Measurements from ENCODE around the gene EMCN. TPM values are rescaled to one million over a fixed set of nuclear protein-coding genes. Genes with fewer than 3 reads are reported as not detected.
"Not testable (repeated sequence)": the region's sequence is repeated elsewhere in the genome, so short reads cannot be mapped to it uniquely, and the experiment has no call there.

Gene EMCN
- polyA plus RNA-seq, 2 of the 4 experiments (the other 2 are of a cell fraction), result not detected

GRCh38 chr4:100356172-100356571 is 161.7 kb downstream of the EMCN start:
- Histone ChIP-seq H3K9me3 (no peaks in the 10 kb centered on the region), H3K4me1 (no peaks in the 10 kb centered on the region), H3K27ac (no peak overlapping the region), H3K4me2 (no peak overlapping the region), H3K4me3 (no peak overlapping the region)
- TF ChIP-seq RNF2 (IDR thresholded peaks at IDR 0.05; ENCODE audit: borderline replicate concordance, low read depth) (no peak), POLR2A (IDR thresholded peaks at IDR 0.05; ENCODE audit: low read length) (no peak), SREBF2 (IDR thresholded peaks at IDR 0.05) (no peak), POLR2AphosphoS2 (conservative IDR thresholded peaks at IDR 0.05; ENCODE audit: low read length) (no peak), CBX8 (IDR thresholded peaks at IDR 0.05) (no peak), JUN (IDR thresholded peaks at IDR 0.05) (no peak), CHD4 (IDR thresholded peaks at IDR 0.05; ENCODE audit: borderline replicate concordance) (no peak), JUNB (IDR thresholded peaks at IDR 0.05) (no peak), TP53 (CRISPR knock-in tag; IDR thresholded peaks at IDR 0.05) (no peak), SMC3 (IDR thresholded peaks at IDR 0.05) (no peak), HDAC2 (IDR thresholded peaks at IDR 0.05) (no peak), BHLHE40 (IDR thresholded peaks at IDR 0.05; ENCODE audit: low read depth, low read length) (no peak), EP300 (IDR thresholded peaks at IDR 0.05) (no peak), EHF (CRISPR knock-in tag; IDR thresholded peaks at IDR 0.05) (no peak), RAD21 (conservative IDR thresholded peaks at IDR 0.05 in 1 of 2, IDR thresholded peaks at IDR 0.05 in 1 of 2) (no peak)
- TF ChIP-seq, protein P1, sequence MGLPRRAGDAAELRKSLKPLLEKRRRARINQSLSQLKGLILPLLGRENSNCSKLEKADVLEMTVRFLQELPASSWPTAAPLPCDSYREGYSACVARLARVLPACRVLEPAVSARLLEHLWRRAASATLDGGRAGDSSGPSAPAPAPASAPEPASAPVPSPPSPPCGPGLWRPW (IDR thresholded peaks at IDR 0.05), result no peak
- TF ChIP-seq, protein P2, sequence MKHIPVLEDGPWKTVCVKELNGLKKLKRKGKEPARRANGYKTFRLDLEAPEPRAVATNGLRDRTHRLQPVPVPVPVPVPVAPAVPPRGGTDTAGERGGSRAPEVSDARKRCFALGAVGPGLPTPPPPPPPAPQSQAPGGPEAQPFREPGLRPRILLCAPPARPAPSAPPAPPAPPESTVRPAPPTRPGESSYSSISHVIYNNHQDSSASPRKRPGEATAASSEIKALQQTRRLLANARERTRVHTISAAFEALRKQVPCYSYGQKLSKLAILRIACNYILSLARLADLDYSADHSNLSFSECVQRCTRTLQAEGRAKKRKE (CRISPR knock-in tag; IDR thresholded peaks at IDR 0.05; ENCODE audit: low read depth), result no peak
- CTCF ChIA-PET, result no interaction called here
- POLR2A ChIA-PET, result no interaction called here
- no peak for DNase-seq (ENCODE audit: low read depth in 1 of 2, low spot score in 1 of 2)
- WGBS (ENCODE audit: missing lambda C conversion rate), result 0% methylated on average over 1 of the region's 1 CpG
- no peak for ATAC-seq
- no peak for FAIRE-seq

DNA sequence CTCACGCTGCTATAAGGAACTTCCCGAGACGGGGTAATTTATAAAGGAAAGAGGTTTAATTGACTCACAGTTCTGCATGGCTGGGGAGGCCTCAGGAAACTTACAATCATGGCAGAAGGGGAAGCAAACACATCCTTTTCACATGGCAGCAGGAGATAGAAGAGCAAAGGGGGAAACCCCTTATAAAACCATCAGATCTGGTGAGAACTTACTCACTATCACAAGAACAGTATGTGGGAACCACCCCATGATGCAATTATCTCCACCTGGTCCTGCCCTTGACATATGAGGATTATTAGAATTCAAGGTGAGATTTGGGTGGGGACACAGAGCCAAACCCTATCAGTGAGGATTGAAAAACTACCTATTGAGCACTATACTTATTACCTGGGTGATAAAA is 165.5 kb downstream of the EMCN start:
- DNase-seq (ENCODE audit: low read depth in 1 of 2, low spot score in 1 of 2); H3K4me3 ChIP-seq; H3K4me2 ChIP-seq; ATAC-seq; H3K27ac ChIP-seq; FAIRE-seq; CTCF ChIA-PET; H3K9me3 ChIP-seq; POLR2A ChIA-PET: not testable (repeated sequence)
- H3K4me1 ChIP-seq, result peaks cover 16% of the 10 kb centered on the region
- 41% methylated on average over 3 of the region's 3 CpGs for WGBS (ENCODE audit: missing lambda C conversion rate)

- Histone ChIP-seq H3K9me3 (no peaks in the 10 kb centered on the region), H3K4me1 (peaks cover 16% of the 10 kb centered on the region), H3K27ac (peak overlapping the region; percentile 75 to 78), H3K4me3 (no peak overlapping the region), H3K4me2 (peak overlapping the region; percentile 58)
- peak; percentile 23 to 32; a peak in 1 of 4 replicates for TF ChIP-seq CEBPB (IDR thresholded peaks at IDR 0.05)
- peak; percentile 51 for TF ChIP-seq FOSL2 (IDR thresholded peaks at IDR 0.05)
- peak; percentile 77 for TF ChIP-seq FOSL2 (CRISPR knock-in tag; IDR thresholded peaks at IDR 0.05)
- no peak for TF ChIP-seq BHLHE40 (IDR thresholded peaks at IDR 0.05; ENCODE audit: low read depth, low read length)
- CTCF ChIA-PET, result no interaction called here
- 22% methylated on average over 3 of the region's 3 CpGs for WGBS (ENCODE audit: missing lambda C conversion rate)
- DNase-seq (ENCODE audit: low read depth in 1 of 2, low spot score in 1 of 2) (peak; percentile 1 to 84), FAIRE-seq (peak; percentile 36), ATAC-seq (peak; percentile 94 to 97)
- POLR2A ChIA-PET, result no interaction called here
These were observed 169.3 kb downstream of the EMCN start for GRCh38 chr4:100348473-100348872.

- ATAC-seq (no peak), DNase-seq (ENCODE audit: low read depth in 1 of 2, low spot score in 1 of 2) (no peak), FAIRE-seq (no peak)
- WGBS (ENCODE audit: missing lambda C conversion rate), result 36% methylated on average over 1 of the region's 1 CpG
- Histone ChIP-seq H3K9me3 (no peaks in the 10 kb centered on the region), H3K4me3 (no peak overlapping the region), H3K4me1 (peaks cover 16% of the 10 kb centered on the region), H3K27ac (peak overlapping the region; percentile 31 to 55; a peak in 4 of 6 replicates), H3K4me2 (no peak overlapping the region)
- TF ChIP-seq CHD2 (IDR thresholded peaks at IDR 0.05; ENCODE audit: low read length, partially characterized antibody) (no peak), TP53 (CRISPR knock-in tag; IDR thresholded peaks at IDR 0.05) (no peak), EHMT2 (IDR thresholded peaks at IDR 0.05; ENCODE audit: low read depth) (no peak), CTCF (IDR thresholded peaks at IDR 0.05) (no peak), CHD4 (IDR thresholded peaks at IDR 0.05; ENCODE audit: borderline replicate concordance) (no peak), FOSB (CRISPR knock-in tag; IDR thresholded peaks at IDR 0.05) (no peak), JUN (IDR thresholded peaks at IDR 0.05) (no peak), TFCP2L1 (CRISPR knock-in tag; IDR thresholded peaks at IDR 0.05) (no peak), ZC3H11A (IDR thresholded peaks at IDR 0.05) (no peak), CBX2 (IDR thresholded peaks at IDR 0.05; ENCODE audit: borderline replicate concordance, low read depth) (no peak), RCOR1 (IDR thresholded peaks at IDR 0.05; ENCODE audit: low read depth, low read length) (no peak), KDM1A (IDR thresholded peaks at IDR 0.05; ENCODE audit: low read depth) (no peak), ZFP36 (IDR thresholded peaks at IDR 0.05; ENCODE audit: borderline replicate concordance, partially characterized antibody) (no peak), NPAS2 (CRISPR knock-in tag; IDR thresholded peaks at IDR 0.05; ENCODE audit: borderline replicate concordance) (no peak), ESRRA (IDR thresholded peaks at IDR 0.05; ENCODE audit: borderline replicate concordance, low read length) (no peak), POLR2AphosphoS2 (conservative IDR thresholded peaks at IDR 0.05; ENCODE audit: low read length) (no peak)
- TF ChIP-seq, protein P1 (IDR thresholded peaks at IDR 0.05), result no peak
- ChIA-PET POLR2A (no interaction called here), CTCF (no interaction called here)
These were observed 170.6 kb downstream of the EMCN start for GRCh38 chr4:100347241-100347640.

Data from A549 (cell line).